Measurements from ENCODE around the gene APOA1.

Gene APOA1

DNA sequence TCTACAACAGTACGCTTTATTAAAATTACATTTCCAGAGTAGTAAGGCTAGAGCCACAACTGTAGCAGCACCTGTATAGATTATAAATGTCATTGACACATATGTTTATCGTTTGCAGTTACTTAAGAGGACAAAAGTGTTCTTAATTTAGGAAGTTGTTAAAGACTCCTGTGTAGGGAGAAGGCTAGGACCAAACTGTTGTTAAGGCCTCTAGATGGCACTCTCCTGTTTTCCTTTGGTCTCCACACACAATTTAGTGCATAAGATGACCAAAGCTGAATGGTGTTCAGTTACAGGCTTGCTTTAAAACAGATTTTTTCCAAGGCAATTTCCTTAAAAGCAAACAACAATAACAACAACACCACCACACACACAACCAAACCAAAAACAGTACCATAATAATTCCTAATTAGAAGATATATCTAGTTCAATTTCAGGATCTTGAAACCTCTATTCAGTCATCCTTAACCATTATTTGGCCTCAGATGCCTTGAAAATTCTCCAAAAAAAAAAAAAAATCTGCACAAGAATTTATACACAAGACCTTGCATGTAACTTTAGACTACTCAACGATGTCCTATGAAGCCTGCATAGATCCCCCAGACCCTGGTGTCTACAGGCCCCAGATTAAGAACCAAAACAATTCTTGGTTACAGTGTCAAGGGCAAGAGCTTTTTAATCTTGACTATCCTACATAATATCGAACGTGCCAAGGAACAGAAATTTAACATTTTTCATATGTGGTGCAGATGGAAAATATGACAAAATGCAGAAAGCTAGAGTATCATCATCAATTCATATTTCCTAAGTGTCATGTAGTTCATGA lies 42.6 kb upstream of the APOA1 start:
- TF ChIP-seq, protein P1, sequence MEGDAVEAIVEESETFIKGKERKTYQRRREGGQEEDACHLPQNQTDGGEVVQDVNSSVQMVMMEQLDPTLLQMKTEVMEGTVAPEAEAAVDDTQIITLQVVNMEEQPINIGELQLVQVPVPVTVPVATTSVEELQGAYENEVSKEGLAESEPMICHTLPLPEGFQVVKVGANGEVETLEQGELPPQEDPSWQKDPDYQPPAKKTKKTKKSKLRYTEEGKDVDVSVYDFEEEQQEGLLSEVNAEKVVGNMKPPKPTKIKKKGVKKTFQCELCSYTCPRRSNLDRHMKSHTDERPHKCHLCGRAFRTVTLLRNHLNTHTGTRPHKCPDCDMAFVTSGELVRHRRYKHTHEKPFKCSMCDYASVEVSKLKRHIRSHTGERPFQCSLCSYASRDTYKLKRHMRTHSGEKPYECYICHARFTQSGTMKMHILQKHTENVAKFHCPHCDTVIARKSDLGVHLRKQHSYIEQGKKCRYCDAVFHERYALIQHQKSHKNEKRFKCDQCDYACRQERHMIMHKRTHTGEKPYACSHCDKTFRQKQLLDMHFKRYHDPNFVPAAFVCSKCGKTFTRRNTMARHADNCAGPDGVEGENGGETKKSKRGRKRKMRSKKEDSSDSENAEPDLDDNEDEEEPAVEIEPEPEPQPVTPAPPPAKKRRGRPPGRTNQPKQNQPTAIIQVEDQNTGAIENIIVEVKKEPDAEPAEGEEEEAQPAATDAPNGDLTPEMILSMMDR (conservative IDR thresholded peaks at IDR 0.05; ENCODE audit: low read depth, low read length) = peak; percentile 68
- Histone ChIP-seq H2AFZ (ENCODE audit: low read depth) (no peak overlapping the region), H3K9ac (no peak overlapping the region), H3K4me3 (IDR thresholded peaks at IDR 0.05; ENCODE audit: insufficient read depth, low read depth, low read length) (no peak overlapping the region), H3K4me2 (no peak overlapping the region), H3K27ac (no peak overlapping the region), H3K27me3 (ENCODE audit: insufficient read depth, low read depth) (no peaks in the 10 kb centered on the region), H3K36me3 (ENCODE audit: insufficient read depth) (no peaks in the 10 kb centered on the region), H4K20me1 (ENCODE audit: insufficient read depth) (no peaks in the 10 kb centered on the region), H3K79me2 (ENCODE audit: insufficient read depth, low read depth) (no peaks in the 10 kb centered on the region), H3K4me1 (ENCODE audit: low read depth, poor library complexity, severe bottlenecking) (peaks cover 26% of the 10 kb centered on the region)

DNA sequence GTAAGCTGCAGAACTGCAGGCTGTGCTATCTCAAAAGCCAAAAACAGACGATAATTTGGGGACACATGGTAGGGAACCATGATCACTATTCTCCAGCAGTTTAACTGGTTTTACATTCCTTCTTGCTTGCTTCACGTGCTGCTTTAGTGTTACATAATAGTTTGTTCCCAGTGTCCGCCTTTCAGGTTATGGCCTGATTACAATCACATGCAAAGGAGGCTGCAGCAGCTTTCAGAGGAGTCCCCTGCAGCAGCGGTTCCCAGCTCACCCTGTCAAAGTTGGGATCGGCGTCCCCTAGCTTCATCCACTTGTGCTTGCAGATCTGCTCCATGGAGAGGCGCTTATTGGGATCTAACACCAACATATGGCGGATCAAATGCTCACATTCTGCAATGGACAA lies 39.2 kb upstream of the APOA1 start:
- TF ChIP-seq, protein P1 (conservative IDR thresholded peaks at IDR 0.05; ENCODE audit: low read depth, low read length) = no peak
- no peak overlapping the region for H3K4me2 ChIP-seq
- H3K79me2 ChIP-seq (ENCODE audit: insufficient read depth, low read depth) = no peaks in the 10 kb centered on the region
- H3K36me3 ChIP-seq (ENCODE audit: insufficient read depth) = no peaks in the 10 kb centered on the region
- H3K27ac ChIP-seq = no peak overlapping the region
- no peak overlapping the region for H2AFZ ChIP-seq (ENCODE audit: low read depth)
- H3K9ac ChIP-seq = no peak overlapping the region
- H3K4me1 ChIP-seq (ENCODE audit: low read depth, poor library complexity, severe bottlenecking) = peaks cover 2% of the 10 kb centered on the region
- H3K27me3 ChIP-seq (ENCODE audit: insufficient read depth, low read depth) = no peaks in the 10 kb centered on the region
- H3K4me3 ChIP-seq (IDR thresholded peaks at IDR 0.05; ENCODE audit: insufficient read depth, low read depth, low read length) = no peak overlapping the region
- no peaks in the 10 kb centered on the region for H4K20me1 ChIP-seq (ENCODE audit: insufficient read depth)

DNA sequence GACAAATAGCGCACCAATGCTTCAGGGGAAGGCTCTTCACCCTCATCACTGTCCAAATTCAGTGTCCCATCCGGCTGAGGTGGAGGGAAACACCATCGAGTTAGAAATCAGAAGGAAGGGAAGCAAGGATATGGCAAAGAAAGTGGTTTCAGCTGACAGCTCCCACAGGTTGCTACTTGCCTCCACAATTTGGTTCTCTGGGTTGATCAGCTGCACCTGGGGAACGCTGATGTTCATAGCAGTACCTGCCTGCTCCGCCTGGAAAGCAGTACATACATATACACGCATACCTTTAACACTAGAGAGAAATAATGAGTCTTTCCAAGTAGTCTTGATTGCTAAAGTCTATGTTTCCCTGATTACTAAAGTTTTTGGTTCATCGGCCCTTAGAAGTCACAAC lies 37.8 kb upstream of the APOA1 start:
- Histone ChIP-seq H3K4me1 (ENCODE audit: low read depth, poor library complexity, severe bottlenecking) (no peaks in the 10 kb centered on the region), H3K27ac (no peak overlapping the region), H4K20me1 (ENCODE audit: insufficient read depth) (no peaks in the 10 kb centered on the region), H3K79me2 (ENCODE audit: insufficient read depth, low read depth) (no peaks in the 10 kb centered on the region), H3K4me3 (IDR thresholded peaks at IDR 0.05; ENCODE audit: insufficient read depth, low read depth, low read length) (no peak overlapping the region), H3K27me3 (ENCODE audit: insufficient read depth, low read depth) (no peaks in the 10 kb centered on the region), H2AFZ (ENCODE audit: low read depth) (no peak overlapping the region), H3K9ac (no peak overlapping the region), H3K4me2 (no peak overlapping the region), H3K36me3 (ENCODE audit: insufficient read depth) (no peaks in the 10 kb centered on the region)
- TF ChIP-seq, protein P1 (conservative IDR thresholded peaks at IDR 0.05; ENCODE audit: low read depth, low read length) = no peak

DNA sequence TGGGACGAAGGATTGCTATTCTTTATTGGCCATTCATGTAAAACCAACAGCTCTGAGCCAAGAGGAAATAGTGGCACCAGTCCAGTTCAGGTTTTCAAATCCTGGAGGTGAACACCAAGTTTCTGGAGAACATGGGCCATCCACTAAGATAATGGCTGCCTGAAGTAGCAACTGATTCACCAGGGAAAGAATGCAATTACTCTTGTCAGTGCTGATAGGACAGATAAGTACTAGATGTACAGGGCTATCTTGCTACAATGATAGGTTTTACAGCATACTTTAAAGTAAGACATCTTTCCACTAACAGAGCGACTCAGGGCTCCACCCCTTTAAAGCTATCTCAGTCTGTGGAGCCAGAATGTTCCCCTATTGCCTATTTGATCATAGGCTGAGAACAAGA lies 36.8 kb upstream of the APOA1 start:
- H3K4me1 ChIP-seq (ENCODE audit: low read depth, poor library complexity, severe bottlenecking) = no peaks in the 10 kb centered on the region
- no peaks in the 10 kb centered on the region for H3K27me3 ChIP-seq (ENCODE audit: insufficient read depth, low read depth)
- no peak overlapping the region for H3K27ac ChIP-seq
- no peak overlapping the region for H2AFZ ChIP-seq (ENCODE audit: low read depth)
- TF ChIP-seq, protein P1 (conservative IDR thresholded peaks at IDR 0.05; ENCODE audit: low read depth, low read length) = no peak
- no peak overlapping the region for H3K9ac ChIP-seq
- no peaks in the 10 kb centered on the region for H3K79me2 ChIP-seq (ENCODE audit: insufficient read depth, low read depth)
- no peak overlapping the region for H3K4me3 ChIP-seq (IDR thresholded peaks at IDR 0.05; ENCODE audit: insufficient read depth, low read depth, low read length)
- no peaks in the 10 kb centered on the region for H4K20me1 ChIP-seq (ENCODE audit: insufficient read depth)
- no peak overlapping the region for H3K4me2 ChIP-seq
- H3K36me3 ChIP-seq (ENCODE audit: insufficient read depth) = no peaks in the 10 kb centered on the region

All from KMS-11 (cell line).